IMR-90 (cell line): Measurements from ENCODE around the gene OGFR. TPM values are rescaled to one million over a fixed set of nuclear protein-coding genes. Genes with fewer than 3 reads are reported as not detected.

Experiments used
- ATAC-seq: fragments of 200-7000 bp; cut with Tn5 transposase; 2 replicates; pipeline ENCODE4 v1.9.1; 2020; ENCODE audit warnings: low read depth, mild to moderate bottlenecking, moderate library complexity
- BruUV-seq: library from RNA; stranded (reverse); fragments of 400-500 nt; replicated peaks from 2 replicates; lab custom pipeline; 2021; lab: Mats Ljungman, UMichigan
- CTCF ChIA-PET: fragments of 300-600 bp; formaldehyde crosslinking; extraction: SDS; loops from one replicate; lab custom pipeline; 2021; ENCODE audit warnings: antibody characterized with exemption; lab: Yijun Ruan, JAX
- POLR2A ChIA-PET: fragments of 300-600 bp; sonication (Branson Sonifier 250); formaldehyde crosslinking; loops from one replicate; lab custom pipeline; 2022; ENCODE audit warnings: antibody characterized with exemption; ENCODE audit not compliant: unreplicated experiment; lab: Charles Lee
- DNase-seq: peaks from one replicate; pipeline ENCODE4 v3.0.0; 2013
- H2AFZ ChIP-seq: replicated peaks from 2 replicates; pipeline ENCODE3; 2013; ENCODE audit warnings: low read length, mild to moderate bottlenecking; ENCODE audit not compliant: poor library complexity
- H2AK5ac ChIP-seq: 2 replicates; pipeline ENCODE4 v1.6.1; 2013; ENCODE audit warnings: low read depth, low read length, inconsistent platforms
- H2AK9ac ChIP-seq: replicated peaks from 2 replicates; pipeline ENCODE3; 2013; ENCODE audit warnings: mild to moderate bottlenecking, low read depth, low read length, moderate library complexity; ENCODE audit not compliant: poor library complexity
- H2BK120ac ChIP-seq: 2 replicates; pipeline ENCODE4 v1.6.1; 2013; ENCODE audit warnings: low read depth, low read length, inconsistent platforms
- H2BK15ac ChIP-seq: 3 replicates; pipeline ENCODE4 v1.6.1; 2013; ENCODE audit warnings: low read depth, low read length, inconsistent platforms
- H2BK20ac ChIP-seq: 2 replicates; pipeline ENCODE4 v1.6.1; 2013; ENCODE audit warnings: low read depth, mild to moderate bottlenecking, inconsistent platforms, low read length, moderate library complexity
- H2BK5ac ChIP-seq: 2 replicates; pipeline ENCODE4 v1.6.1; 2013; ENCODE audit warnings: mild to moderate bottlenecking, low read depth, low read length, inconsistent platforms; ENCODE audit not compliant: poor library complexity, severe bottlenecking
- H3K14ac ChIP-seq: replicated peaks from 2 replicates; pipeline ENCODE4 v1.6.1; 2013; ENCODE audit warnings: low read depth, low read length, inconsistent platforms
- H3K18ac ChIP-seq: 2 replicates; pipeline ENCODE4 v1.6.1; 2013; ENCODE audit warnings: low read depth, low read length, control low read depth
- H3K23ac ChIP-seq: 2 replicates; pipeline ENCODE4 v1.6.1; 2013; ENCODE audit warnings: low read depth, low read length, inconsistent platforms
- H3K27ac ChIP-seq: 2 replicates; pipeline ENCODE4 v1.5.1; 2013; ENCODE audit warnings: mild to moderate bottlenecking, control low read depth, low read length; ENCODE audit not compliant: insufficient read depth
- H3K27me3 ChIP-seq: 2 replicates; pipeline ENCODE4 v1.6.1; 2013; ENCODE audit warnings: low read length; ENCODE audit not compliant: control insufficient read depth, insufficient read depth
- H3K36me3 ChIP-seq: 2 replicates; pipeline ENCODE4 v1.6.1; 2013; ENCODE audit warnings: low read length, mixed read lengths; ENCODE audit not compliant: control insufficient read depth, insufficient read depth
- H3K4ac ChIP-seq: 2 replicates; pipeline ENCODE4 v1.6.1; 2013; ENCODE audit warnings: low read depth, low read length, inconsistent platforms
- H3K4me1 ChIP-seq: 2 replicates; pipeline ENCODE4 v1.6.1; 2013; ENCODE audit warnings: low read length, mixed read lengths; ENCODE audit not compliant: control insufficient read depth, insufficient read depth
- H3K4me2 ChIP-seq: 2 replicates; pipeline ENCODE4 v1.6.1; 2013; ENCODE audit warnings: low read depth, mild to moderate bottlenecking, control low read depth, low read length, moderate library complexity
- H3K4me3 ChIP-seq: 2 replicates; pipeline ENCODE4 v1.5.1; 2013; ENCODE audit warnings: low read depth, mild to moderate bottlenecking, control low read depth, low read length, moderate library complexity; ENCODE audit not compliant: insufficient read depth
- H3K56ac ChIP-seq: 2 replicates; pipeline ENCODE4 v1.6.1; 2013; ENCODE audit warnings: low read length, inconsistent platforms; ENCODE audit not compliant: insufficient read depth; ENCODE audit errors: extremely low read depth
- H3K79me1 ChIP-seq, 2 experiments: 2 replicates each; pipeline ENCODE4 v1.6.1; 2013; ENCODE audit warnings: low read length in 2 of 2, inconsistent platforms in 1 of 2, low read depth in 1 of 2
- H3K9ac ChIP-seq: 2 replicates; pipeline ENCODE4 v1.6.1; 2013; ENCODE audit warnings: low read depth, low read length, control low read depth
- H3K9me1 ChIP-seq: 2 replicates; pipeline ENCODE4 v1.6.1; 2013; ENCODE audit warnings: low read length, inconsistent platforms; ENCODE audit not compliant: insufficient read depth
- H3K9me3 ChIP-seq: 2 replicates; pipeline ENCODE4 v1.6.1; 2013; ENCODE audit warnings: low read length; ENCODE audit not compliant: control insufficient read depth, insufficient read depth
- H4K20me1 ChIP-seq: 2 replicates; pipeline ENCODE4 v1.6.1; 2013; ENCODE audit warnings: low read length, inconsistent platforms; ENCODE audit not compliant: insufficient read depth
- H4K5ac ChIP-seq: 2 replicates; pipeline ENCODE4 v1.6.1; 2013; ENCODE audit warnings: mild to moderate bottlenecking, low read depth, low read length, control low read depth
- H4K8ac ChIP-seq, 2 experiments: 2 replicates each; pipeline ENCODE4 v1.6.1; 2013; ENCODE audit warnings: low read depth in 2 of 2, low read length in 2 of 2, control low read depth in 1 of 2, inconsistent platforms in 1 of 2
- H4K91ac ChIP-seq: 2 replicates; pipeline ENCODE4 v1.6.1; 2013; ENCODE audit warnings: low read depth, low read length, inconsistent platforms; ENCODE audit not compliant: insufficient read depth
- BHLHE40 ChIP-seq: fragments of 150-350 bp; IDR thresholded peaks from 2 replicates; pipeline ENCODE4 v1.6.1; 2016; ENCODE audit warnings: mild to moderate bottlenecking, low read depth, low read length
- CEBPB ChIP-seq: IDR thresholded peaks from 2 replicates; pipeline ENCODE4 v1.6.1; 2012; ENCODE audit warnings: low read depth, low read length, improper control_type of control experiment
- CHD1 ChIP-seq: IDR thresholded peaks from 2 replicates; pipeline ENCODE4 v1.6.1; 2012; ENCODE audit warnings: low read depth, low read length, improper control_type of control experiment
- CTCF ChIP-seq: conservative IDR thresholded peaks from 2 replicates; pipeline ENCODE4 v1.5.1; 2012; ENCODE audit warnings: mild to moderate bottlenecking, low read depth, low read length, improper control_type of control experiment
- ELK1 ChIP-seq: fragments of 150-350 bp; IDR thresholded peaks from 2 replicates; pipeline ENCODE4 v1.6.1; 2016; ENCODE audit warnings: low read depth, mild to moderate bottlenecking, low read length, moderate library complexity, borderline replicate concordance
- FOS ChIP-seq: fragments of 150-350 bp; IDR thresholded peaks from 2 replicates; pipeline ENCODE4 v1.6.1; 2016; ENCODE audit warnings: low read depth, low read length
- MAFK ChIP-seq: IDR thresholded peaks from 2 replicates; pipeline ENCODE4 v1.6.1; 2012; ENCODE audit warnings: low read depth, low read length, improper control_type of control experiment
- MAZ ChIP-seq: IDR thresholded peaks from 2 replicates; pipeline ENCODE4 v1.6.1; 2012; ENCODE audit warnings: low read depth, mild to moderate bottlenecking, low read length, improper control_type of control experiment, moderate library complexity, borderline replicate concordance
- MXI1 ChIP-seq: IDR thresholded peaks from 2 replicates; pipeline ENCODE4 v1.6.1; 2012; ENCODE audit warnings: low read depth, mild to moderate bottlenecking, low read length, moderate library complexity, borderline replicate concordance
- NFE2L2 ChIP-seq: fragments of 150-350 bp; IDR thresholded peaks from 2 replicates; pipeline ENCODE4 v1.6.1; 2016; ENCODE audit warnings: low read depth, mild to moderate bottlenecking, low read length
- POLR2A ChIP-seq: IDR thresholded peaks from 2 replicates; pipeline ENCODE4 v1.6.1; 2012; ENCODE audit warnings: mild to moderate bottlenecking, low read depth, low read length
- RAD21 ChIP-seq: IDR thresholded peaks from 2 replicates; pipeline ENCODE4 v1.6.1; 2012; ENCODE audit warnings: low read length, improper control_type of control experiment
- RCOR1 ChIP-seq: IDR thresholded peaks from 2 replicates; pipeline ENCODE4 v1.6.1; 2012; ENCODE audit warnings: mild to moderate bottlenecking, low read length, improper control_type of control experiment; ENCODE audit not compliant: insufficient replicate concordance
- RFX5 ChIP-seq: IDR thresholded peaks from 2 replicates; pipeline ENCODE4 v1.8.0; 2012; ENCODE audit warnings: low read depth, mild to moderate bottlenecking, low read length, moderate library complexity
- SMC3 ChIP-seq: fragments of 150-350 bp; IDR thresholded peaks from 2 replicates; pipeline ENCODE4 v1.6.1; 2016; ENCODE audit warnings: low read depth, mild to moderate bottlenecking, antibody characterized with exemption, low read length, moderate library complexity
- USF2 ChIP-seq: fragments of 150-350 bp; IDR thresholded peaks from 2 replicates; pipeline ENCODE4 v1.6.1; 2017; ENCODE audit warnings: mild to moderate bottlenecking, antibody characterized with exemption, low read length, low read depth
- WGBS, 2 experiments: methylation state at CpG; one replicate each; pipeline versions ENCODE4 v1.1.5 to v1.1.7; 2013; ENCODE audit warnings: missing lambda C conversion rate in 2 of 2; ENCODE audit not compliant: insufficient read length in 1 of 2; ENCODE audit errors: extremely low coverage in 2 of 2; 5-methylcytosine and 5-hydroxymethylcytosine counted together
- dilution Hi-C: fragments of 300-500 bp; cut with HindIII; formaldehyde crosslinking; loops from one replicate; pipeline ENCODE4 v1.14.3; 2018; ENCODE audit warnings: low sequenced_read_pairs; ENCODE audit not compliant: unreplicated experiment
- in situ Hi-C: fragments of 300-500 bp; cut with MboI; formaldehyde crosslinking; loops from 3 replicates; pipeline ENCODE4 v1.14.3; 2019; ENCODE audit warnings: low sequenced_read_pairs, inconsistent platforms, mixed read lengths
- intact Hi-C: fragments of 100-400 bp; cut with micrococcal nuclease; formaldehyde crosslinking; loops from 2 replicates; pipeline ENCODE4 v1.10.0; 2022
- polyA plus RNA-seq, 3 experiments: library from polyadenylated mRNA; depleted of rRNA; stranded (reverse); fragments of >200 nt; gene quantifications; 2 replicates each; pipeline ENCODE4 v1.2.3, GENCODE V29; 2012; ENCODE audit warnings: low replicate concordance in 1 of 3
- total RNA-seq: library from RNA; depleted of rRNA; stranded (reverse); fragments of >200 nt; gene quantifications from 2 replicates; pipeline ENCODE4 v1.2.3, GENCODE V29; 2012

OGFR gene
- total and polyA plus RNA-seq, 2 of the 4 experiments (the other 2 are of a cell fraction): 22.4 to 30.1 TPM

GRCh38 chr20:62799459-62799858 lies 5.2 kb upstream of the OGFR start:
- Histone ChIP-seq H4K8ac (no peak overlapping the region), H2AFZ (no peak overlapping the region), H2BK5ac (no peak overlapping the region), H3K18ac (no peak overlapping the region), H3K56ac (no peak overlapping the region), H2AK5ac (no peak overlapping the region), H2BK15ac (no peak overlapping the region), H3K9me3 (no peaks in the 10 kb centered on the region), H4K20me1 (peaks cover 14% of the 10 kb centered on the region), H3K23ac (no peak overlapping the region), H4K5ac (no peak overlapping the region), H3K36me3 (peaks cover 32% of the 10 kb centered on the region), H3K4me2 (no peak overlapping the region), H3K9me1 (no peaks in the 10 kb centered on the region), H3K79me1 (peaks cover 11 to 15% of the 10 kb centered on the region in 2 experiments), H3K4ac (no peak overlapping the region), H3K27ac (no peak overlapping the region), H3K4me3 (no peak overlapping the region), H3K9ac (no peak overlapping the region), H2BK120ac (no peak overlapping the region), H4K91ac (no peak overlapping the region), H2BK20ac (no peak overlapping the region), H3K27me3 (no peaks in the 10 kb centered on the region), H2AK9ac (no peak overlapping the region), H3K14ac (no peak overlapping the region), H3K4me1 (peaks cover 6% of the 10 kb centered on the region)
- POLR2A ChIA-PET: no interaction called here
- CTCF ChIA-PET: no interaction called here
- TF ChIP-seq BHLHE40: no peak
- TF ChIP-seq MAZ: no peak
- no peak for TF ChIP-seq CTCF
- no peak for TF ChIP-seq SMC3
- TF ChIP-seq MXI1: no peak
- TF ChIP-seq ELK1: no peak
- TF ChIP-seq RCOR1: no peak
- TF ChIP-seq RFX5: no peak
- TF ChIP-seq RAD21: no peak
- no peak for TF ChIP-seq POLR2A
- no peak for TF ChIP-seq USF2
- no peak for TF ChIP-seq CHD1
- no peak for TF ChIP-seq CEBPB
- no peak for TF ChIP-seq FOS
- TF ChIP-seq MAFK: no peak
- TF ChIP-seq NFE2L2: no peak
- in situ Hi-C loops: no loop called here
- WGBS, 2 experiments: 97% methylated on average over 14 of the region's 19 CpGs; no CpG with 5 or more reads in 1 of the 2 experiments
- intact Hi-C loops: no loop called here
- BruUV-seq: TSS peak; percentile 86
- ATAC-seq (no peak), DNase-seq (no peak)
- dilution Hi-C loops: no loop called here
